WTC11 (cell line): ENCODE results near the gene CEP68. TPM values are rescaled to one million over a fixed set of nuclear protein-coding genes. Genes with fewer than 3 reads are reported as not detected.

Experiments used
- ATAC-seq: fragments of 200-7000 bp; cut with Tn5 transposase; 2 replicates; pipeline ENCODE4 v1.10.0; 2021; ENCODE audit warnings: mild to moderate bottlenecking, moderate library complexity
- CTCF ChIA-PET: fragments of 300-600 bp; sonication (Branson Sonifier 250); formaldehyde crosslinking; loops from one replicate; lab custom pipeline; 2021; ENCODE audit warnings: antibody characterized with exemption; lab: Charles Lee
- POLR2A ChIA-PET: fragments of 350-600 bp; sonication (Branson Sonifier 250); formaldehyde crosslinking; loops from one replicate; lab custom pipeline; 2021; ENCODE audit warnings: antibody characterized with exemption; lab: Charles Lee
- DNase-seq: peaks from one replicate; pipeline ENCODE4 v3.0.0; 2021; ENCODE audit warnings: low spot score
- H3K27ac Mint-ChIP-seq: 2 replicates; pipeline ENCODE4 v1.8.0; 2021; ENCODE audit warnings: mixed read lengths
- H3K27me3 Mint-ChIP-seq: 2 replicates; pipeline ENCODE4 v1.8.0; 2021; ENCODE audit warnings: low read depth, mild to moderate bottlenecking, moderate library complexity, mixed read lengths
- H3K36me3 Mint-ChIP-seq: 2 replicates; pipeline ENCODE4 v1.8.0; 2021; ENCODE audit warnings: mixed read lengths
- H3K4me1 Mint-ChIP-seq: 2 replicates; pipeline ENCODE4 v1.8.0; 2022; ENCODE audit warnings: mixed read lengths
- H3K4me3 Mint-ChIP-seq: 2 replicates; pipeline ENCODE4 v1.8.0; 2021; ENCODE audit warnings: mild to moderate bottlenecking, moderate library complexity, mixed read lengths
- H3K9me3 Mint-ChIP-seq: 2 replicates; pipeline ENCODE4 v1.8.0; 2021; ENCODE audit warnings: mixed read lengths
- E2F4 ChIP-seq: sonication (generic); formaldehyde crosslinking; IDR thresholded peaks from 2 replicates; pipeline ENCODE4 v1.8.1; 2022; ENCODE audit warnings: low read depth, mild to moderate bottlenecking, moderate library complexity, missing genetic modification reagents, borderline replicate concordance
- E2F5 ChIP-seq: sonication (generic); formaldehyde crosslinking; IDR thresholded peaks from 2 replicates; pipeline ENCODE4 v1.8.1; 2022; ENCODE audit warnings: mild to moderate bottlenecking, moderate library complexity, missing genetic modification reagents
- ELF4 ChIP-seq: sonication (generic); formaldehyde crosslinking; IDR thresholded peaks from 2 replicates; pipeline ENCODE4 v1.8.1; 2022; ENCODE audit warnings: low read depth, mild to moderate bottlenecking, moderate library complexity, missing genetic modification reagents
- ETV6 ChIP-seq: sonication (generic); formaldehyde crosslinking; IDR thresholded peaks from 2 replicates; pipeline ENCODE4 v1.8.1; 2022; ENCODE audit warnings: mild to moderate bottlenecking, missing genetic modification reagents
- GRHL2 ChIP-seq: fragments of 250-450 bp; sonication (Bioruptor Pico); IDR thresholded peaks from 2 replicates; pipeline ENCODE4 v1.8.0; 2022; ENCODE audit warnings: mild to moderate bottlenecking, moderate library complexity; ENCODE audit not compliant: insufficient replicate concordance, severe bottlenecking
- GTF2I ChIP-seq: fragments of 250-450 bp; sonication (Bioruptor Pico); conservative IDR thresholded peaks from 2 replicates; pipeline ENCODE4 v1.4.0; 2021; ENCODE audit warnings: mild to moderate bottlenecking
- IRF2 ChIP-seq: sonication (generic); formaldehyde crosslinking; IDR thresholded peaks from 2 replicates; pipeline ENCODE4 v1.8.0; 2022; ENCODE audit warnings: low read depth, missing genetic modification reagents, borderline replicate concordance
- JUN ChIP-seq: sonication (generic); formaldehyde crosslinking; IDR thresholded peaks from 2 replicates; pipeline ENCODE4 v1.8.0; 2023; ENCODE audit warnings: mild to moderate bottlenecking, missing genetic modification reagents
- MYBL2 ChIP-seq: sonication (generic); formaldehyde crosslinking; IDR thresholded peaks from 2 replicates; pipeline ENCODE4 v1.8.1; 2023; ENCODE audit warnings: mild to moderate bottlenecking, moderate library complexity, missing genetic modification reagents
- SMAD3 ChIP-seq: sonication (generic); formaldehyde crosslinking; IDR thresholded peaks from 2 replicates; pipeline ENCODE4 v1.8.0; 2022; ENCODE audit warnings: missing genetic modification reagents, mild to moderate bottlenecking, borderline replicate concordance
- SOX15 ChIP-seq: fragments of 250-450 bp; sonication (Bioruptor Pico); IDR thresholded peaks from 2 replicates; pipeline ENCODE4 v1.9.0; 2021; ENCODE audit warnings: mild to moderate bottlenecking
- ZNF396 ChIP-seq: fragments of 250-450 bp; sonication (Bioruptor Pico); IDR thresholded peaks from 2 replicates; pipeline ENCODE4 v1.8.0; 2021; ENCODE audit warnings: mild to moderate bottlenecking, moderate library complexity, borderline replicate concordance
- ZNF512 ChIP-seq: sonication (generic); formaldehyde crosslinking; IDR thresholded peaks from 2 replicates; pipeline ENCODE4 v1.8.1; 2022; ENCODE audit warnings: missing genetic modification reagents, borderline replicate concordance
- ZNF532 ChIP-seq: fragments of 250-450 bp; sonication (Bioruptor Pico); IDR thresholded peaks from 2 replicates; pipeline ENCODE4 v1.9.0; 2021; ENCODE audit warnings: mild to moderate bottlenecking, borderline replicate concordance
- ZSCAN18 ChIP-seq: fragments of 250-450 bp; sonication (Bioruptor Pico); IDR thresholded peaks from 2 replicates; pipeline ENCODE4 v2.1.2; 2022; ENCODE audit warnings: mild to moderate bottlenecking, moderate library complexity
- total RNA-seq: library from RNA; stranded (reverse); gene quantifications from 3 replicates; pipeline ENCODE4 v1.2.3, GENCODE V29; 2021
- TF ChIP-seq, protein P1 (sequence below): fragments of 200-600 bp; IDR thresholded peaks from 2 replicates; pipeline ENCODE4 v1.8.0; 2022; ENCODE audit warnings: antibody characterized with exemption
- TF ChIP-seq, protein P2 (sequence below): sonication (generic); formaldehyde crosslinking; IDR thresholded peaks from 2 replicates; pipeline ENCODE4 v1.8.0; 2022; ENCODE audit warnings: mild to moderate bottlenecking, missing genetic modification reagents

CEP68 gene
- total RNA-seq, 1 experiment from 2014 or later: 16.7 TPM

GRCh38 chr2:65114921-65115320 lies 58.7 kb downstream of the CEP68 start:
- Mint-ChIP-seq H3K4me1 (peaks cover 15% of the 10 kb centered on the region), H3K36me3 (peaks cover 5% of the 10 kb centered on the region; the same call in 1 of the 2 replicates), H3K27me3 (no peaks in the 10 kb centered on the region), H3K27ac (no peak overlapping the region), H3K4me3 (no peak overlapping the region), H3K9me3 (peaks cover 6% of the 10 kb centered on the region)
- DNase-seq (no peak), ATAC-seq (no peak)
- CTCF ChIA-PET: no interaction called here
- POLR2A ChIA-PET: interaction anchor here (1.4 kb wide), 1 partner anchor 59 kb away, joined by 3 read pairs; the partner anchor contains the start of gene CEP68
- no peak for TF ChIP-seq ZNF396 (CRISPR knock-in tag)
- TF ChIP-seq GTF2I (CRISPR knock-in tag): no peak
- TF ChIP-seq, protein P1, sequence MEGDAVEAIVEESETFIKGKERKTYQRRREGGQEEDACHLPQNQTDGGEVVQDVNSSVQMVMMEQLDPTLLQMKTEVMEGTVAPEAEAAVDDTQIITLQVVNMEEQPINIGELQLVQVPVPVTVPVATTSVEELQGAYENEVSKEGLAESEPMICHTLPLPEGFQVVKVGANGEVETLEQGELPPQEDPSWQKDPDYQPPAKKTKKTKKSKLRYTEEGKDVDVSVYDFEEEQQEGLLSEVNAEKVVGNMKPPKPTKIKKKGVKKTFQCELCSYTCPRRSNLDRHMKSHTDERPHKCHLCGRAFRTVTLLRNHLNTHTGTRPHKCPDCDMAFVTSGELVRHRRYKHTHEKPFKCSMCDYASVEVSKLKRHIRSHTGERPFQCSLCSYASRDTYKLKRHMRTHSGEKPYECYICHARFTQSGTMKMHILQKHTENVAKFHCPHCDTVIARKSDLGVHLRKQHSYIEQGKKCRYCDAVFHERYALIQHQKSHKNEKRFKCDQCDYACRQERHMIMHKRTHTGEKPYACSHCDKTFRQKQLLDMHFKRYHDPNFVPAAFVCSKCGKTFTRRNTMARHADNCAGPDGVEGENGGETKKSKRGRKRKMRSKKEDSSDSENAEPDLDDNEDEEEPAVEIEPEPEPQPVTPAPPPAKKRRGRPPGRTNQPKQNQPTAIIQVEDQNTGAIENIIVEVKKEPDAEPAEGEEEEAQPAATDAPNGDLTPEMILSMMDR: no peak
- TF ChIP-seq JUN (CRISPR knock-in tag): no peak
- TF ChIP-seq ZNF532 (CRISPR knock-in tag): no peak
- TF ChIP-seq ELF4 (CRISPR knock-in tag): no peak
- no peak for TF ChIP-seq SMAD3 (CRISPR knock-in tag)
- TF ChIP-seq E2F4 (CRISPR knock-in tag): no peak
- TF ChIP-seq ZSCAN18 (CRISPR knock-in tag): no peak
- TF ChIP-seq, all 79 proteins: peak for 0

GRCh38 chr2:65116645-65117044 lies 60.4 kb downstream of the CEP68 start:
- ChIA-PET POLR2A (no interaction called here), CTCF (no interaction called here)
- Mint-ChIP-seq H3K9me3 (peaks cover 6% of the 10 kb centered on the region), H3K4me1 (peaks cover 17% of the 10 kb centered on the region), H3K4me3 (no peak overlapping the region), H3K36me3 (peaks cover 5% of the 10 kb centered on the region; the same call in 1 of the 2 replicates), H3K27ac (no peak overlapping the region), H3K27me3 (no peaks in the 10 kb centered on the region)
- no peak for DNase-seq
- ATAC-seq: peak; percentile 38; the same call in 1 of the 2 replicates
- TF ChIP-seq SOX15 (CRISPR knock-in tag) (no peak), MYBL2 (CRISPR knock-in tag) (no peak), GRHL2 (CRISPR knock-in tag) (no peak), IRF2 (CRISPR knock-in tag) (no peak), ZNF512 (CRISPR knock-in tag) (no peak), E2F5 (CRISPR knock-in tag) (no peak), ETV6 (CRISPR knock-in tag) (no peak)
- TF ChIP-seq, protein P2, sequence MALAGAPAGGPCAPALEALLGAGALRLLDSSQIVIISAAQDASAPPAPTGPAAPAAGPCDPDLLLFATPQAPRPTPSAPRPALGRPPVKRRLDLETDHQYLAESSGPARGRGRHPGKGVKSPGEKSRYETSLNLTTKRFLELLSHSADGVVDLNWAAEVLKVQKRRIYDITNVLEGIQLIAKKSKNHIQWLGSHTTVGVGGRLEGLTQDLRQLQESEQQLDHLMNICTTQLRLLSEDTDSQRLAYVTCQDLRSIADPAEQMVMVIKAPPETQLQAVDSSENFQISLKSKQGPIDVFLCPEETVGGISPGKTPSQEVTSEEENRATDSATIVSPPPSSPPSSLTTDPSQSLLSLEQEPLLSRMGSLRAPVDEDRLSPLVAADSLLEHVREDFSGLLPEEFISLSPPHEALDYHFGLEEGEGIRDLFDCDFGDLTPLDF: no peak
